Measurements from ENCODE around the gene PALD1. TPM values are rescaled to one million over a fixed set of nuclear protein-coding genes. Genes with fewer than 3 reads are reported as not detected.

Gene PALD1
- total RNA-seq, 2 donors from 2014 or later, result 1.1 to 1.3 TPM

- DNase-seq, result no peak
- Mint-ChIP-seq H3K27me3 (ENCODE audit: low read depth) (no peaks in the 10 kb centered on the region), H3K4me1 (ENCODE audit: low read depth) (no peaks in the 10 kb centered on the region), H3K9me3 (no peaks in the 10 kb centered on the region), H3K36me3 (ENCODE audit: insufficient read depth in 2 of 2) (no peaks in the 10 kb centered on the region), H3K4me3 (no peak overlapping the region), H3K27ac (no peak overlapping the region)
- no peak for ATAC-seq (replicated peaks in 1 of 2)
Measured at GRCh38 chr10:70541736-70542564, 63.4 kb downstream of the PALD1 start.

DNA sequence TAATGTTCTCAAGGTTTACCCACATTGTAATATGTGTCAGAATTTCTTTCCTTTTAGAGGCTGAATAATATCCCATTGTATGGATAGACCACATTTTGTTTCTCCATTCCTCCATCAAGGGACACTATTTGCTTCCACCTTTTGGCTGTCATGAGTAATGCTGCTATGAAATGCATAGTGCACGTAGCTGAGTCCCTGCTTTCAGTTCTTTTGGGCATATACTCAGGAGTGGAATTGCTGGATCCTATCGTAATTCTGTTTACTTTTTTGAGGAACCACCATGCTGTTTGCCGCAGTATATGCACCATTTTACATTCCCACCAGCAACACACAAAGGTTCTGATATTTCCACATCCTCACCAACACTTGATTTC lies 64.0 kb downstream of the PALD1 start:
- Mint-ChIP-seq H3K27me3 (ENCODE audit: low read depth) (no peaks in the 10 kb centered on the region), H3K9me3 (no peaks in the 10 kb centered on the region), H3K36me3 (ENCODE audit: insufficient read depth in 2 of 2) (no peaks in the 10 kb centered on the region), H3K4me1 (ENCODE audit: low read depth) (no peaks in the 10 kb centered on the region), H3K4me3 (no peak overlapping the region), H3K27ac (no peak overlapping the region)
- ATAC-seq (replicated peaks in 1 of 2), result no peak
- no peak for DNase-seq

DNA sequence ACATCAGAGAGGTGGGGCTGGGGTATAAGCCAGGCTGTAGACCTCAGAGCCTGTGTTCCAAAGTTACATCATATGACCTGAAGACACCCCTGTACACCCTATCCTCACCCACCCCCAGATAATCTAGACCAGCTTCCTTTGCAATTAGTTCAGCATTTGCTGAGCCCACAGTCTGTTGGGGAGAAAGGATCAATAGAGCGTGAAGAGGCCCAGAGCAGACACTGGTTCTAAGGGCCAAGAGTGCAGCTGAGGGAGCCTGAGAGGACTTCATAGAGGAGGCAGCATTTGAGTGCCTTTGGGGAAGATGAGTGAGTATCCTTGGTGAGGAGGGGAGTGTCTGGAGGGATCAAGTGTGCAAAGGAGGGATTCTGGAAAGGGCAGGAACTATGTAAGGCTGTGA lies 65.3 kb downstream of the PALD1 start:
- H3K27ac Mint-ChIP-seq, result no peak overlapping the region
- no peaks in the 10 kb centered on the region for H3K9me3 Mint-ChIP-seq
- no peaks in the 10 kb centered on the region for H3K4me1 Mint-ChIP-seq (ENCODE audit: low read depth)
- H3K4me3 Mint-ChIP-seq, result no peak overlapping the region
- no peaks in the 10 kb centered on the region for H3K36me3 Mint-ChIP-seq (ENCODE audit: insufficient read depth in 2 of 2)
- no peaks in the 10 kb centered on the region for H3K27me3 Mint-ChIP-seq (ENCODE audit: low read depth)
- DNase-seq, result no peak
- ATAC-seq (replicated peaks in 1 of 2), result no peak

GRCh38 chr10:70544431-70545340 lies 66.1 kb downstream of the PALD1 start:
- no peaks in the 10 kb centered on the region for H3K9me3 Mint-ChIP-seq
- no peak overlapping the region for H3K4me3 Mint-ChIP-seq
- no peaks in the 10 kb centered on the region for H3K36me3 Mint-ChIP-seq (ENCODE audit: insufficient read depth in 2 of 2)
- no peaks in the 10 kb centered on the region for H3K4me1 Mint-ChIP-seq (ENCODE audit: low read depth)
- no peak overlapping the region for H3K27ac Mint-ChIP-seq
- DNase-seq (no peak), ATAC-seq (replicated peaks in 1 of 2) (no peak)
- H3K27me3 Mint-ChIP-seq (ENCODE audit: low read depth), result no peaks in the 10 kb centered on the region

DNA sequence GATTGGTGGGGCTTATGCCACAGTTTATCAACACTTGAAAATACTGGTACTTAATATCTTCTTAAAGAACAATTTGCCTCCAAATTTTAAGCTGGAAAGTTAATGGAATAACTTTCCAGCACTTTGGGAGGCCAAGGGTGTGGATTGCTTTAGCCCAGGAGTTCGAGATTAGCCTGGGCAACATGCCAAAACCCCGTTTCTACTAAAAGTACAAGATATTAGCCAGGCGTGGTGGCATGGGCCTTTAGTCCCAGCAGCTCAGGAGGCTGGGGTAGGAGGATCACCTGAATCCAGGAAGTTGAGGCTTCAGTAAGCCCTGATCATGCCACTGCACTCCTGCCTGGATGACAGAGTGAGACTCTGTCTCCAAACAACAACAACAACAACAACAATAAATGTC lies 68.0 kb downstream of the PALD1 start:
- Mint-ChIP-seq H3K27ac (no peak overlapping the region), H3K4me3 (no peak overlapping the region), H3K9me3 (no peaks in the 10 kb centered on the region), H3K36me3 (ENCODE audit: insufficient read depth in 2 of 2) (no peaks in the 10 kb centered on the region), H3K27me3 (ENCODE audit: low read depth) (no peaks in the 10 kb centered on the region), H3K4me1 (ENCODE audit: low read depth) (no peaks in the 10 kb centered on the region)
- DNase-seq, result no peak
- ATAC-seq (replicated peaks in 1 of 2), result no peak

GRCh38 chr10:70549351-70549961 lies 70.9 kb downstream of the PALD1 start:
- no peak overlapping the region for H3K27ac Mint-ChIP-seq
- no peaks in the 10 kb centered on the region for H3K36me3 Mint-ChIP-seq (ENCODE audit: insufficient read depth in 2 of 2)
- H3K9me3 Mint-ChIP-seq, result no peaks in the 10 kb centered on the region
- ATAC-seq (replicated peaks in 1 of 2) (peak in 1 of 2 donors; percentile 32), DNase-seq (no peak)
- H3K27me3 Mint-ChIP-seq (ENCODE audit: low read depth), result no peaks in the 10 kb centered on the region
- H3K4me3 Mint-ChIP-seq, result no peak overlapping the region
- H3K4me1 Mint-ChIP-seq (ENCODE audit: low read depth), result no peaks in the 10 kb centered on the region

GRCh38 chr10:70549962-70550458 lies 71.4 kb downstream of the PALD1 start:
- Mint-ChIP-seq H3K4me3 (no peak overlapping the region), H3K27me3 (ENCODE audit: low read depth) (no peaks in the 10 kb centered on the region), H3K4me1 (ENCODE audit: low read depth) (no peaks in the 10 kb centered on the region), H3K36me3 (ENCODE audit: insufficient read depth in 2 of 2) (no peaks in the 10 kb centered on the region), H3K27ac (no peak overlapping the region), H3K9me3 (no peaks in the 10 kb centered on the region)
- peak; percentile 80 to 87 for ATAC-seq (replicated peaks in 1 of 2)
- peak; percentile 67 to 79 for DNase-seq

DNA sequence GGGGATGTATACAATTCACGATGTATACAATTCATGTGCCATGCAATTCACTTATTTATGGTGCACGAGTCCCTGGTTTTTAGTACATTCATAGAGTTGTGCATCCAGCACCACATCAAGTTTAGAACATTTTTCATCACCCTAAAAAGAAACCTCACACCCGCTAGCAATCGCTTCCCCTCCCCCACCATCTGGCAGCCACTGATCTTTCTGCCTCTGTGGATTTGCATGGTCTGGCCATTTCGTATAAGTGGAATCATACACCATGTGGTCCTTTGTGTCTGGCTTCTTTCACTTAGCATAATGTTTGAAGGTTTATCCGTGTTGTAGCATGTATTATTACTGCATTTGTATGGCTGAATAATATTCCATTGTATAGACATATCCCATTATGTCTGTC lies 71.9 kb downstream of the PALD1 start:
- Mint-ChIP-seq H3K4me1 (ENCODE audit: low read depth) (no peaks in the 10 kb centered on the region), H3K36me3 (ENCODE audit: insufficient read depth in 2 of 2) (no peaks in the 10 kb centered on the region), H3K4me3 (no peak overlapping the region), H3K27me3 (ENCODE audit: low read depth) (no peaks in the 10 kb centered on the region), H3K27ac (no peak overlapping the region), H3K9me3 (no peaks in the 10 kb centered on the region)
- DNase-seq (no peak), ATAC-seq (replicated peaks in 1 of 2) (no peak)

GRCh38 chr10:70551466-70551865 lies 72.9 kb downstream of the PALD1 start:
- no peak for ATAC-seq (replicated peaks in 1 of 2)
- H3K4me1 Mint-ChIP-seq (ENCODE audit: low read depth), result no peaks in the 10 kb centered on the region
- no peak overlapping the region for H3K27ac Mint-ChIP-seq
- H3K9me3 Mint-ChIP-seq, result no peaks in the 10 kb centered on the region
- DNase-seq, result no peak
- no peaks in the 10 kb centered on the region for H3K27me3 Mint-ChIP-seq (ENCODE audit: low read depth)
- H3K36me3 Mint-ChIP-seq (ENCODE audit: insufficient read depth in 2 of 2), result no peaks in the 10 kb centered on the region
- no peak overlapping the region for H3K4me3 Mint-ChIP-seq

DNA sequence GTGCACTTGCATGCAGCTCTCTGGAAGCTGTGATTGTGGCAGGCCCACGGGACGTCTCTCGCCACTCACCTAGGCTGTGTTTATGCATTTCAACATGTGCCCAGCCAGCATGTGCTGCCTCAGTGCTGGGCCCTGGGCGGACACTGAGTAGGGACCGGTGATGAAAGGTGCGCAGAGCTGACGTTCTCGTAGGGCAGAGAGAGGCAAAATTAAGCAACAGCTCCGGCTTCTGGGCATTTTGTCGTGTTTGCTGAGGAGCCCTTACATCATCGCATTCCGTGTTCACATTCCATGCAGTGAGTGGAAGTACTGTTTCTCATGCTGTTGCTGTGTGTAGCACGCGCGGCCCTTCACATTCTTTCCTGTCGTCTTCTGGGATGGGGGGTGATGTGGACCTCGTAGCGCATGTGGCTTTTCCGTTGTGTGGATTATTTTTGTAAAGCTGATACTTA lies 73.4 kb downstream of the PALD1 start:
- DNase-seq (no peak), ATAC-seq (replicated peaks in 1 of 2) (no peak)
- Mint-ChIP-seq H3K4me1 (ENCODE audit: low read depth) (no peaks in the 10 kb centered on the region), H3K36me3 (ENCODE audit: insufficient read depth in 2 of 2) (no peaks in the 10 kb centered on the region), H3K27ac (no peak overlapping the region), H3K27me3 (ENCODE audit: low read depth) (no peaks in the 10 kb centered on the region), H3K9me3 (no peaks in the 10 kb centered on the region), H3K4me3 (no peak overlapping the region)

- Mint-ChIP-seq H3K4me1 (ENCODE audit: low read depth) (no peaks in the 10 kb centered on the region), H3K9me3 (no peaks in the 10 kb centered on the region), H3K36me3 (ENCODE audit: insufficient read depth in 2 of 2) (no peaks in the 10 kb centered on the region), H3K4me3 (no peak overlapping the region), H3K27me3 (ENCODE audit: low read depth) (no peaks in the 10 kb centered on the region), H3K27ac (no peak overlapping the region)
- DNase-seq (no peak), ATAC-seq (replicated peaks in 1 of 2) (no peak)
Measured at GRCh38 chr10:70552586-70552985, 74.0 kb downstream of the PALD1 start.

DNA sequence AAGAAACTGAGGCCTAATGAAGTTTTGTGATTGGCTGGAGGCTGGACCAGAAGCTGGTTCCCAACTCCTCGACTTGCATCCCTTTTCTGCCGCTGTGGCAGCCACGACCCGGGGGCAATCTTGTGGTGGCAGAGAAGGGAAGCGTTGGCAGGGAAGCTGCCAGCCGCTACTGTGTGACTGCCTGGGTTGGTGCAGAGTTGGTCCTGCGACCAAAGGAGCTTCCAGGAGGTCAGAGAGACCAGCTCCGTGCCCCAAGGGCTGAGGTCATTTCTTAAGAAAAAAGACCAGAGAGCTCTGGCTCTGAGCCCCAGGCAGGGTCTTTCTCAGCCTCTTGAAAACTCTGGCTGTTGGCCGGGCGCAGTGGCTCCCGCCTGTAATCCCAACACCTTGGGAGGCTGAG lies 76.8 kb downstream of the PALD1 start:
- Mint-ChIP-seq H3K36me3 (ENCODE audit: insufficient read depth in 2 of 2) (no peaks in the 10 kb centered on the region), H3K4me1 (ENCODE audit: low read depth) (peaks cover 19% of the 10 kb centered on the region), H3K27me3 (ENCODE audit: low read depth) (no peaks in the 10 kb centered on the region), H3K9me3 (no peaks in the 10 kb centered on the region), H3K4me3 (no peak overlapping the region), H3K27ac (no peak overlapping the region)
- DNase-seq (no peak), ATAC-seq (replicated peaks in 1 of 2) (no peak)

All from activated T-cell treated with anti-CD3 and anti-CD28 coated beads, Interleukin-2, amount 50 U/mL, for 72 hours (primary cell).